Gastrocnemius medialis (tissue), 4 donors: ENCODE results near the gene ARHGAP22. TPM values are rescaled to one million over a fixed set of nuclear protein-coding genes. Genes with fewer than 3 reads are reported as not detected.

Experiments used
- ATAC-seq, 2 donors: fragments of 150-250 bp; one replicate each; pipeline ENCODE4 v1.9.1; 2016
- DNase-seq, 2 donors: peaks; one replicate each; pipeline ENCODE4 v3.0.0-alpha.2; 2019
- H3K27ac ChIP-seq, 4 donors: fragments of 200-600 bp; sonication (generic); 1 replicate in 1 of 4; 2 replicates in 3 of 4; pipeline ENCODE4 v1.5.1; 2016 to 2018; ENCODE audit warnings: mild to moderate bottlenecking in 2 of 4, moderate library complexity in 1 of 4
- H3K27me3 ChIP-seq, 3 donors: fragments of 200-600 bp; sonication (generic) in 2 of 3; 1 replicate in 1 of 3; 2 replicates in 2 of 3; pipeline versions ENCODE4 v1.5.1 to v1.6.0; 2016 to 2019; ENCODE audit warnings: mild to moderate bottlenecking in 1 of 3, moderate library complexity in 1 of 3
- H3K36me3 ChIP-seq, 2 donors: fragments of 200-600 bp; sonication (generic) in 1 of 2; one replicate each; pipeline ENCODE4 v1.5.1; 2017 to 2018
- H3K4me1 ChIP-seq, 2 donors: fragments of 200-600 bp; sonication (generic) in 1 of 2; one replicate each; pipeline ENCODE4 v1.5.1; 2016 to 2017; ENCODE audit warnings: mild to moderate bottlenecking in 2 of 2
- H3K4me3 ChIP-seq, 4 donors: fragments of 200-600 bp; sonication (generic) in 3 of 4; 1 replicate in 1 of 4; 2 replicates in 3 of 4; pipeline ENCODE4 v1.5.1; 2016 to 2019; ENCODE audit warnings: mild to moderate bottlenecking in 2 of 4
- H3K9me3 ChIP-seq, 3 donors: fragments of 200-600 bp; sonication (generic) in 2 of 3; 1 replicate in 1 of 3; 2 replicates in 2 of 3; pipeline ENCODE4 v1.5.1; 2016 to 2019
- CTCF ChIP-seq, 5 experiments: fragments of 450-650 bp in 3 of 5; fragments of 200-600 bp in 2 of 5; sonication (generic) in 2 of 5; IDR thresholded peaks in 4 of 5; conservative IDR thresholded peaks in 1 of 5; 1 replicate in 4 of 5; 2 replicates in 1 of 5; pipeline ENCODE4 v1.5.1; 2016 to 2019; ENCODE audit warnings: antibody characterized with exemption in 5 of 5, mild to moderate bottlenecking in 3 of 5, moderate library complexity in 3 of 5
- POLR2A ChIP-seq, 2 donors: fragments of 450-650 bp; IDR thresholded peaks; one replicate each; pipeline ENCODE4 v1.6.1; 2017; ENCODE audit warnings: antibody characterized with exemption in 2 of 2, mild to moderate bottlenecking in 2 of 2, moderate library complexity in 2 of 2
- in situ Hi-C, 4 donors: fragments of 200-750 bp; cut with MboI; loops; one replicate each; pipeline versions ENCODE4 v1.15.0 to v1.8.0; 2017; ENCODE audit warnings: low sequenced_read_pairs in 4 of 4
- intact Hi-C: fragments of 100-400 bp; cut with DNase I; formaldehyde crosslinking; loops from one replicate; pipeline ENCODE4 v1.15.1; 2023; ENCODE audit warnings: low total_unique reads
- total RNA-seq, 4 donors: library from RNA; depleted of rRNA; stranded (reverse); fragments of >200 nt; gene quantifications; one replicate each; pipeline versions ENCODE4 v1.1.0 to v1.2.3, GENCODE V29; 2016

ARHGAP22 gene
- total RNA-seq, 4 donors from 2014 or later, result 0.69 to 0.92 (median 0.72) TPM; not detected in 1

DNA sequence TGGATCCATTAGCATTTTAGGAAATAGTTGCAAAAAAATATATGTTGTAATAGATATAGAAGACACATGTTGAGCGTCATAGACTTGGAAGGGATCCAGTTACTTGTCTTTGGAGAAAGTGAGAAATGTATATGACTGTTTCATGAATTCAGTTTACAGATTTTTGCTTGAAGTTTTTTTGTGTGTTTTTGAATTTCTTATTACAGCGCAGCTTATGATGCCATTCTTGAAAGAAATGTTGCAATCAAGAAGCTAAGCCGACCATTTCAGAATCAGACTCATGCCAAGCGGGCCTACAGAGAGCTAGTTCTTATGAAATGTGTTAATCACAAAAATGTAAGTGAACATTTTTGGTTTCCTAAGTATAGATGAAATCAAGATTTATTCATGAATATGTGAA is 200.2 kb downstream of the ARHGAP22 start:
- intact Hi-C loops, result no loop called here
- no peak for ATAC-seq
- Histone ChIP-seq H3K9me3 (no peaks in the 10 kb centered on the region), H3K4me3 (no peak overlapping the region), H3K27ac (no peak overlapping the region), H3K36me3 (peaks cover 0 to 2% of the 10 kb centered on the region in 2 donors), H3K4me1 (peaks cover 6 to 9% of the 10 kb centered on the region in 2 donors), H3K27me3 (no peaks in the 10 kb centered on the region)
- in situ Hi-C loops, result no loop called here
- TF ChIP-seq POLR2A (IDR thresholded peaks at IDR 0.05), result no peak
- no peak for TF ChIP-seq CTCF (IDR thresholded peaks at IDR 0.05 in 4 of 5, conservative IDR thresholded peaks at IDR 0.05 in 1 of 5)
- no peak for DNase-seq

DNA sequence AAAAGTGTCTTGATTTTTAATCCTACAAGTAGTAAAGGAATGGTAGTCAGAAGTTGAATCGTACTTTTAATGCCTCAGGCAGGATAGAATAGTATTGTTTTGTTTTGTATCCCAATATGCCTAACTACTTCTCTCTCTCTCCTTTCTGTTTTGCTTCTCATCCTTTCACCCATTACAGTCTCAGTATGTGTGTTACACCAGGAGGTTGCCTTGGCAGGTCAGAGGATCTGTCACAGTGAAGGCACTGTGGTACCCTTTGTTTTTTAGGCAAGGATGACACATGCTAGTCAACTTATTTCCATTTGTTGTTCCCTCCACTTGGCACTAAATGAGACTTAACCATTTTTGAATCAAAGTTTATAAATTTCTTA is 204.0 kb downstream of the ARHGAP22 start:
- Histone ChIP-seq H3K27me3 (no peaks in the 10 kb centered on the region), H3K4me1 (peaks cover 27 to 30% of the 10 kb centered on the region in 2 donors), H3K27ac (no peak overlapping the region), H3K9me3 (no peaks in the 10 kb centered on the region), H3K4me3 (no peak overlapping the region), H3K36me3 (no peaks in the 10 kb centered on the region)
- DNase-seq (no peak), ATAC-seq (no peak)
- TF ChIP-seq CTCF (IDR thresholded peaks at IDR 0.05 in 4 of 5, conservative IDR thresholded peaks at IDR 0.05 in 1 of 5) (no peak), POLR2A (IDR thresholded peaks at IDR 0.05) (no peak)
- in situ Hi-C loops (no loop called here), intact Hi-C loops (no loop called here)

GRCh38 chr10:48400129-48400849 is 204.6 kb downstream of the ARHGAP22 start:
- intact Hi-C loops (no loop called here), in situ Hi-C loops (no loop called here)
- ATAC-seq, result no peak
- H3K9me3 ChIP-seq, result no peaks in the 10 kb centered on the region
- H3K4me1 ChIP-seq, result peaks cover 27 to 30% of the 10 kb centered on the region in 2 donors
- H3K36me3 ChIP-seq, result no peaks in the 10 kb centered on the region
- no peaks in the 10 kb centered on the region for H3K27me3 ChIP-seq
- no peak overlapping the region for H3K27ac ChIP-seq
- DNase-seq, result no peak
- TF ChIP-seq CTCF (IDR thresholded peaks at IDR 0.05 in 4 of 5, conservative IDR thresholded peaks at IDR 0.05 in 1 of 5) (no peak), POLR2A (IDR thresholded peaks at IDR 0.05) (no peak)
- H3K4me3 ChIP-seq, result no peak overlapping the region

DNA sequence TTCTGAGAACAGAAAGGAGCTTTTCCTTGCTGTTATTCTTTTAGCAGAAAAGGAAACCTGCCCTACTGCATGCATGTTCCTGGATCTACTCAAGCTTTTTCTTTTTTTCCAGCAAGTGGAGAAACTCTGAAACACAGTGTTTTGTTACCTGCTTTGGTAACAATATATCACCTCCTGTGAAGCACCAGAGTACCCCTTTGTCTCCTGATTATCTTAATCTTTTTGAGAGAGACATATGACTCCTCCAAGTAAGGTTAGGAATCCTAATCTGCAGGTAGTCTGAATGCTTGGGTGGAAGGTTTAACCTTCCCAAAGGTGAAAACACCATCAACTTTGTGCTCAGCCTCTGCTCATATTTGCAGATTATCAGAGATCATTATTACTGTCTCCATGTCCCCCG is 205.3 kb downstream of the ARHGAP22 start:
- intact Hi-C loops (no loop called here), in situ Hi-C loops (no loop called here)
- H3K27me3 ChIP-seq, result no peaks in the 10 kb centered on the region
- no peaks in the 10 kb centered on the region for H3K36me3 ChIP-seq
- DNase-seq (no peak), ATAC-seq (no peak)
- H3K4me1 ChIP-seq, result peaks cover 27 to 30% of the 10 kb centered on the region in 2 donors
- no peaks in the 10 kb centered on the region for H3K9me3 ChIP-seq
- no peak overlapping the region for H3K4me3 ChIP-seq
- no peak for TF ChIP-seq POLR2A (IDR thresholded peaks at IDR 0.05)
- no peak for TF ChIP-seq CTCF (IDR thresholded peaks at IDR 0.05 in 4 of 5, conservative IDR thresholded peaks at IDR 0.05 in 1 of 5)
- peak overlapping the region in 3 of 4 donors; percentile 5 to 45 (median 17) for H3K27ac ChIP-seq
